Hematopoietic multipotent progenitor cell treated with erythropoietin and hydrocortisone succinate and interleukin-3 and kit ligand, for 15 days (in vitro differentiated cells): ENCODE data around the gene RPS6KA1.
A peak's percentile ranks its signal among the peaks of the same experiment; 100 is the strongest.
"Not testable (repeated sequence)": the region's sequence is repeated elsewhere in the genome, so short reads cannot be mapped to it uniquely, and the experiment has no call there.

ENCODE experiments used
- DNase-seq: peaks from one replicate; pipeline ENCODE4 v3.0.0-alpha.2; 2015; ENCODE audit warnings: low spot score

Gene RPS6KA1

DNA sequence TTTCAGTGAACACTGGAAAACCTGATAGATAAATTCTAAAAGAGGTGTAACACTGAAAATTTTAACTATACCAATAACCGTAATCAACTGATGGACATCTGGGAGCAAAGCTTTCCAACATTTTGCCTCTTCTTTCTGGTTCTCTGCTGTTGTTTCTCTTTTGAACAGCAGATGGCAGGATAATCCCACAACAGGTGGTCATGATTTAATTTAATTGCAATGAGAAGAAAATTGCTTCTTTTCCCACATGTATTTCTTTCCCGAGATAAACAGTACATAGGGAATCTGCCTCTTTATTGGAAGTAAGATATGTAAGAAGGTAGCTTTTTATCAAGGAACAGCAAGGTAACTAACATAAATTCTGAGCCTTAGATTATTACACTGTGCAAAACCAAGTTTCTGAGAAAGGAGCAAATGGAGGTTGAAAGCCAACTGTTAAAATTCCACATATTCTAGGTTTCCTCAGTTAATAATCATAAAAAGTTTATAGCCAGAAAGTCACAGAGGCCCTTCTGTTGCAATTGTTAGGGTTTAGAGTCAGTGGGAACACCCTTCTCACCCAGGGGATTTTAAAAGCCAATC, 72.9 kb downstream of the RPS6KA1 start:
- peak; percentile 84 for DNase-seq

GRCh38 chr1:26603856-26604255, 74.3 kb downstream of the RPS6KA1 start:
- DNase-seq, result no peak

DNA sequence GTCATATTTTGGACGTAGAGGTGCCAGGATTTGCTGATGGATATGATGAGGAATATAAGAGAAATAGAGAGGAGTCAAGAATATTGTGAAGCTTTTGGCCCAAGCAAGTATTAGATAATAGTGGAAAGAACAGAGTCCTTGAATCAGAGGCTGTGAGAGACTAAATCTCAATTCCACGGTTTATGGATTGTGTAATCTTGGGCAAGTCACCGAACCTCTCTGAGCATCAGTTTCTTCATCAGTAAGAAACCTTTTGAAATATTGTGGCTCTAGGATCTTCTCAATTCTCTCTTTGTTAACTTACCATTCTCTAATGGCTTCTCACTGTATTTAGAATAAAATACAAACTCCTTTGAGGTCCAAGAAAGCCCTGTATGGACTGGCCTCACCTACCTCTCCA, 77.6 kb downstream of the RPS6KA1 start:
- DNase-seq, result no peak

DNA sequence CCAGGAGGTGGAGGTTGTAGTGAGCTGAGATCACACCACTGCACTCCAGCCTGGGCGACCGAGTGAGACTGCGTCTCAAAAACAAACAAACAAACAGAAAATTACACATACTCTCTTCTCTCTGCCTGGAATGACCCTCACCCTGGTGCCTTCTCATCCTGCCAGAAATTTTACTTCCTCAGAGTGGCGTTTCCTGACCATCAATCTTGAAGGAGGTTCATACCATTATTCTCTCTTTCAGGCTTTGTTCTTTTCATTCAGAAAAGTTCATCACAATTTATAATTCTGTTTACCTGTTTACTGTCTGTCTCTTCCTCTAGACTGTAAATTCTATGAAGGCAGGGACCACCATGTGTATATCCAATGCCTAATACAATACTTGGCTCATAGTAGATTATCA, 79.3 kb downstream of the RPS6KA1 start:
- DNase-seq, result no peak

- no peak for DNase-seq
Measured at GRCh38 chr1:26610781-26611180, 81.2 kb downstream of the RPS6KA1 start.

GRCh38 chr1:26612627-26613026, 83.1 kb downstream of the RPS6KA1 start:
- DNase-seq, result not testable (repeated sequence)

DNA sequence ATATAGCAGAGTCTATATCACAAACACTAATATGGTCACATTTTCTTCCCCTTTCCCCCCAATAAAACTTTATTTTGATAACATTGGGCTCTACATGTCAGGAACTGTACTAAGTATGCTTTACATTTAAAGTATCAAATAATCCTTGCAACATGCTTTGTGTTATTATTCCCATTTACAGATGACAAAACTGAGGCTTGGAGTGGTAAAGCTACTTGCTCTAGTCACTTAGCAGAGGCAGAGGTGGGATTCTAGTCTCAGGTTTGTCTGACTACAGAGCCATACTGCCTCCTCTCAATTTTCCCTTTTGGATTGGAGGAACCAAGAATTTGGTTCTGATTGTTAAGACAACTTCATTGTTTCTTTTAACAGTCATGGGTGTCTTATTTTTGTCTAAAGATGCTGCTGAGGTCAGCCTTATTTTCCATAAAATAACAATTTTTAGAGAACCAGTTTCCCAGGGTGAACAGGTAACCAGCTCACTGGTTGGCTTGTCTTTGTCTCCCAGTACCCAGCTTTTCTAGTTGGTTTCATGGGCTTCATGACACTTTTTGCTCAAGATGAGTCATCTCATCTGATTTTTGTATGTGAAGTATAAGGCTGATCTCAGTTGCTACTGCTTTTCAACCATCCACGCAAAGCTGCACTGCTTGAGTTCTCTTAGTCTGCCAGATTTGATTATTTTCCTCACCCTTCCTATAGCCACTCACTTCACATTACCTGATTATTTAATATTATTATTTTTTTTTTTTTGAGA, 85.3 kb downstream of the RPS6KA1 start:
- no peak for DNase-seq

DNA sequence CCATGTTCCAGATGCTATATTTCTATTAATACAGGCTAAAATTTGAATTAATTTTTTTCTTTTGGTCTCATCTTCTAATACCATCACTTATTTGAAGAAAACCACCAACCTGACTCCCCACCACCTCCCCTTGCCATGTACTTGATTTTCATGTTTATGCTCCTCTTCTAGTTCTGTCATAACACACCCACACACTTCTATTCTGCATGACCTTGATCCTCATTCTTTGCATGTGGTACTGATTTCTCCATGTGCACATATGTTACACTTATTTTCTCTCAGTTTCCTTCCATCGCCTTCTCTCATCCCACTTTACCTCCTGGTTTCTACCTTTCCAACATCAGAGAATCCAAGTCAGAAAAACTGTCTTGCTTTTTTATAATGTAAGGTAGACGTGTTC, 87.3 kb downstream of the RPS6KA1 start:
- no peak for DNase-seq

- DNase-seq, result no peak
Measured at GRCh38 chr1:26618561-26618960, 89.0 kb downstream of the RPS6KA1 start.
